ENCODE data around the gene TMEM269.
"Not testable (repeated sequence)": the region's sequence is repeated elsewhere in the genome, so short reads cannot be mapped to it uniquely, and the experiment has no call there.

Gene TMEM269

GRCh38 chr1:42779725-42780124 is 5.1 kb upstream of the TMEM269 start:
- DNase-seq: no peak

- DNase-seq: no peak
These were observed 4.6 kb upstream of the TMEM269 start for GRCh38 chr1:42780176-42780575.

GRCh38 chr1:42783092-42783491 is 1.7 kb upstream of the TMEM269 start:
- no peak for DNase-seq

- no peak for DNase-seq
These were observed 245 bp upstream of the TMEM269 start for GRCh38 chr1:42784547-42784945.

- DNase-seq: no peak
These were observed 1.3 kb downstream of the TMEM269 start for GRCh38 chr1:42786097-42786496.

GRCh38 chr1:42788021-42788420 is 3.2 kb downstream of the TMEM269 start:
- DNase-seq: no peak

GRCh38 chr1:42793824-42794223 is 9.0 kb downstream of the TMEM269 start:
- DNase-seq: no peak

- DNase-seq: no peak
These were observed 12.6 kb downstream of the TMEM269 start for GRCh38 chr1:42797414-42797813.

GRCh38 chr1:42797979-42798378 is 13.2 kb downstream of the TMEM269 start:
- DNase-seq: no peak

GRCh38 chr1:42801832-42802473 is 17.2 kb downstream of the TMEM269 start:
- no peak for DNase-seq

GRCh38 chr1:42806171-42806570 is 21.4 kb downstream of the TMEM269 start:
- peak; percentile 7 for DNase-seq

GRCh38 chr1:42806593-42806992 is 21.8 kb downstream of the TMEM269 start:
- DNase-seq: peak; percentile 61

GRCh38 chr1:42807056-42807668 is 22.4 kb downstream of the TMEM269 start:
- DNase-seq: no peak

- not testable (repeated sequence) for DNase-seq
These were observed 30.0 kb downstream of the TMEM269 start for GRCh38 chr1:42814815-42815214.

- DNase-seq: no peak
These were observed 31.3 kb downstream of the TMEM269 start for GRCh38 chr1:42815941-42816584.

GRCh38 chr1:42816585-42817439 is 32.0 kb downstream of the TMEM269 start, which contains the start of the genes ERMAP and SVBP:
Gene ERMAP, plus strand, starts transcription at chr1:42817122. Its CDS starts 13,327 bp downstream, at chr1:42830449.
Gene SVBP, minus strand, starts transcription at chr1:42817397. Its CDS starts 853 bp downstream, at chr1:42816544.
- peak; percentile 69 for DNase-seq

GRCh38 chr1:42817440-42817767 is 32.6 kb downstream of the TMEM269 start:
- no peak for DNase-seq

GRCh38 chr1:42817976-42818375 is 33.2 kb downstream of the TMEM269 start:
- DNase-seq: no peak

GRCh38 chr1:42820813-42821212 is 36.0 kb downstream of the TMEM269 start:
- DNase-seq: no peak

- DNase-seq: no peak
These were observed 36.9 kb downstream of the TMEM269 start for GRCh38 chr1:42821690-42822089.

- no peak for DNase-seq
These were observed 38.1 kb downstream of the TMEM269 start for GRCh38 chr1:42822800-42823392.

- DNase-seq: no peak
These were observed 39.8 kb downstream of the TMEM269 start for GRCh38 chr1:42824481-42825035.

All from NCI-H226 (cell line).